Measurements from ENCODE around the gene GALNTL6.

Gene GALNTL6

DNA sequence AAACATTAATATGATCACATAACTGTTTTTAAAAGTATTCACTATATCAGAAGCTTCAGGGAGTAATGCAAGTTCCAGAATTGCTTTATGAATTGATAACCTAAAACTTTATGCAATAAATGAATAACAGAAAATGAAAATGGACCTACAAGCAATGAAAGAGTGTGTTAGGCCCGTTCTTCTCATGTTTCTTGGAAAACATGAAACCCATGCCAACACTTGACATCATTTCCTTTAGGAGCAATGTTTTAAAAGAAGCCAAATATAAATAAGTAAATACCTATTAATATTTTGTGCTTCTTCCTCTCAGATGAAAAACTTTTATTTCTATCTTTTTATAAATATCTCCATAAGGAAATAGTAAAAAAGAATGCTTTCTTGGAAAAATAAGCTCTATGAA lies 1232.4 kb downstream of the GALNTL6 start:
- no peak for DNase-seq

DNA sequence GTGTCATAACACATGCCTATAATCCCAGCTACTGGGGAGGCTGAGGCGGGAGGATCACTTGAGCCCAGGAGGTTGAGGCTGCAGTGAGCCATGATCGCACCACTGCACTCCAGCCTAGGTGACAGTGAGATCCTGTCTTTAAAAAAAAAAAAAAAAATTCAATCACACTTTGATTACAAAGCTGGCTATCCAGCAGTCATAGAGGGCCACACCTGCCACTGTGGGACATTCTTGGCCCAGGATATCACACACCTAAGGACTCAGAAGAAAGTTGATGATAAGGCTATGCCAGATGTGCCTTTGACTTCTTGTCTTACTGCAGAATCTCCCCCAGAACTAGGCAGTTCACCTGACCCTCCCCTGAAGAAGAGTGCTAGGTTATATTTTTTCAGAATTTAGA lies 1232.9 kb downstream of the GALNTL6 start:
- DNase-seq = no peak

DNA sequence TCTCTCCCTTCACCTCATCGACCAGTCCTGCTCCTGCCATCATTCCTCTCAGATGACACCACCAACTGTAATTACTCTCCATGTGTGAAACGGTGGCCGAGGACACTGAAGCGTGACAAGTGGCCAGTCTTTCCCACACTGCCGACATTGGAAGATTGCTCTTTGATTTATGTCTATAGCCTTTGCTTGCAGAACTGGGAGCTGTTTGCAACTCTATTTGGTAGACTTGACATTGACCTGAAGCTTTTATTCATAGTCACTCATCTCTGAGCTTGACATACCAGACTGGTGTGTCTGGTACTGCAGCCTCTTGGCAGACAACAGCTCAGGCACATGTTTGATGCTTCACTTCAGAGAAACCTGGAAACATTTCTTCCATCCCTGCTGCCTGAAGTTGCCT lies 1233.6 kb downstream of the GALNTL6 start:
- DNase-seq = no peak

DNA sequence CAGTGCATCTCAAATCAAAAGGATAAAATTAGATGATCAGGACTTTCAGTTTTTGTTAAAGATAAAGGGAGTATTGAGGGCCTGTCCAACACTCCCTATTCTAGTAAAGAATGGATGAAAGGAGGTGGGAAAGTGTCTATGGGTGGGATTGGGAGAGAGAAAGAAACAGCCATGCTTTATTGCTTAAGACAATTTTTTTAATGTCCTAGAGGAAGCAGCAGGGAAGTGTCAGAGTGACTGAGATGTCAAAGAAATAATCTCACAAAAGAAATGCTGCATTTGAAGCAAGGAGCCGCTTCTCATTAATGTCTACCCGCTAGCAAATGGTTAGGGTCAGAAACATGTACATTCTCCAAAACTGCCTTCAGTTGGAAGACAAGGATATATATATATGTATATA lies 1238.0 kb downstream of the GALNTL6 start:
- no peak for DNase-seq

DNA sequence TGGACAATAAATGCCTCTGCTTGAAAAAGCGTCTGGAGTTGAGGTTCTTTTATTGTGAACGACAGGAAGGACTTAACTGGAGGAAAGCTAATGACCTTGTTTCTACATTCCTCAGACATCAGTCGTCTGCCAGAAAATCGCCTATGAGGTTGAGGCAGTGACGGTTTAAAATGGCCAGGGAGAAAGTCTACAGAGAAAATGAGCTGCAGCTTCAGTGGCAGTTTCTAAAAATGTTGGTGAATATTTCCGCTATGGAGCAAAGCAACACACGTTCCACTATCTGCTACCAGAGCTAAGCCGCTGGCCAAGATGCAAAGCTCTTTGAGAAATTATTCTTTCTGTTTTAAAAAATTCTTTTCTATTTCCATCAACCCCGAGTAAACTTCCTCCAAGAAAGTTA lies 1238.5 kb downstream of the GALNTL6 start:
- peak; percentile 27 for DNase-seq

DNA sequence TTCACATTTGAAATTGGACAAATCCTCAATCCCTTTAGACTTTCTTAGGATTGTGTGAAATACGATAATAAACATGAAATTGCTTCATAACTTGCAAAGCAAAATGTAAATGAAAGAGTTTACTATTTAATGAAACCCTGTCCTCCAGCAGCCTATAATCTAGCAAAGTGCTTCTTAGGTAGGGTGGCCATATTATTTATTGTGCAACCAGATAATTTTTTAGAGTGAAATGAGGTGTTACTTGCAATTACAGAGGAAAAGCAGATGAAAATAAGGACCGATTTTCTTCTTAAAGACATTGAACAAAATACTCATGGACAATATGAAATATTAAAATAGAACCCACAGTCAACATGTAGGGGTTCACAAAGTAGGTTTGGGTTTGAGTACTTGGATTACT lies 1239.2 kb downstream of the GALNTL6 start:
- DNase-seq = no peak

DNA sequence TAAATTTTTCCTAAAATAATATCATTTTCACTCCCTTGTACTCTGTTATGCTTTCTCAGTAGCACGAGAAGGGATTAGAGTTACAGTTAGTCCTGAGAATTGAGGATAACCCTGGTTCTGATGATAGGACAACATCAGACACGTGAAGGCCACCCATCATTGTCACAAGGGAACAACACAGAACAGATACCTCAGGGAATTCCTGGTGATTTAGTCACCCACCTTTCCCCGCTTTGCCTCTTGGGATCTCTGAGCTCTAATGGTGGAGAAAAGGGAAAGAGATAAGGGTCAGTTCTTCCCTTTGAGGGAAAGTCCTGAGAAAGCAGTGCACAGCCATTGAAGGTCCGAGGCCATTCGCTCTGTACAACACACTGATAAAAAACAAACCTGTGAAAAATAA lies 1243.1 kb downstream of the GALNTL6 start:
- no peak for DNase-seq

DNA sequence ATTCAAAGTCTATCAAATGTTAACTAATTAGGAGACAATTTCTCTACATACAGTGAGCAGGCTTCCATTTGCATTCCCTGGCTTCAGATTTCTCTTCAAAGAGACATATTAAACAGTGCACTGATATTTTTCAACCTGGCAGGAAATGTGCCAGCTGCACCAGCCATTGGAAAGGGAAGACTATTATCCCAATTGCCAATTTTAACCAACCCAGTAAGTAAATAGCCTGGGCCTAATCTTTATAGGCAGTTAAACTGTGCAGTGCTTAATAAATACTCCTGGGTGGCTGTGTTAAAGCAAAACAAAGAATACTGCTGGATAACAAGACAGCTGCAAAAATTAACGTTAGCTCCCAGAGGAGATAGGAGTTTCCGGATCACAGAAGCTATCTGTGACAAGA lies 1243.5 kb downstream of the GALNTL6 start:
- no peak for DNase-seq

DNA sequence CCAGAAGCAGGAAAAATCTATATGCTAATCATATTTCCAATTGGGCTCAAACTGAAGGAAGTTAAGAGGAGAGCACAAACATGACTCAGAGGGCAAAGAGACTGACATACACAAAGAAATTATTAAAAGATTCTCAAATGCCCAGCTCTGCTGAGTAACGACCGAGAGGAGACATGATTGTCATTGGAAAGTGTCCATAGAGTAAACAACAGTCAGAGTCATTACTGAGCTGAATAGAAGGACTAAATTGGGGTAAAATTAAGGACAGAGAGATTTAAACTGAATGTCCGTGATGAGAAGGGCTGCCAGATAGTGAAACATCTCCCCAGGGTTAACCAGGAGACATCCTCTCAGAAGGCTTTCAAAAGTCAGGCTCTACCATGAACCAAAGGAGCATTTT lies 1244.2 kb downstream of the GALNTL6 start:
- DNase-seq = peak; percentile 10

DNA sequence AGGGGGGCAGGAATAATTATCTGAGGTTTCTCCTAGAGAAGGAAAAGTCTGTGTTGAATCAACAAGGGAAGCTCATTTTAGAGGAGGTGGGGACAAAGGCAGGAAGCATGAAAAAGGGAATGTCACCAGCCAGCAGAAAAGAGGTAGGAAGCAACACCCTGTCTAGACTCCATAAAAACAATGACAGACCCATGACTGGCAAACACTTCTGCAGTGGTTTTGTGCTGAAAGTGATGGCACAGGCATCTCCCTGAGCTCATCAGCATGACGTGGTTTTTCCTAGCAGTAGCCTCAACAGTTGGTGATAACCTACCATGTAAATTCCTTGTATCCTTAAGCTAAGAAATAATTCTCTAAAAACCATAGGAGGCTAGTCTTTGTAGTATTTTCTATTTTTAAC lies 1244.7 kb downstream of the GALNTL6 start:
- peak; percentile 29 for DNase-seq

DNA sequence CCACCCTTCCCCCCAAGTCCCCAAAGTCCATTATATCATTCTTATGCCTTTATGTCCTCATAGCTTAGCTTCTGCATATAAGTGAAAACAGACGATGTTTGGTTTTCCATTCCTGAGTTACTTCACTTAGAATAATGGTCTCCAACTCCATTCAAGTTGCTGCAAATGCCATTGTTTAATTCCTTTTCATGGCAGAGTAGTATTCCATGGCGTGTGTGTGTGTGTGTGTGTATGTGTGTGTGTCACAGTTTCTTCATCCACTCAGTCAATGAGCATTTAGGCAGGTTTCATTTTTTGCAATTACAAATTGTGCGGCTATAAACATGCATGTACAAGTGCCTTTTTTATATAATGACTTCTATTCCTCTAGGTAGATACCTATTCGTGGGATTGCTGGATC lies 1248.0 kb downstream of the GALNTL6 start:
- no peak for DNase-seq

DNA sequence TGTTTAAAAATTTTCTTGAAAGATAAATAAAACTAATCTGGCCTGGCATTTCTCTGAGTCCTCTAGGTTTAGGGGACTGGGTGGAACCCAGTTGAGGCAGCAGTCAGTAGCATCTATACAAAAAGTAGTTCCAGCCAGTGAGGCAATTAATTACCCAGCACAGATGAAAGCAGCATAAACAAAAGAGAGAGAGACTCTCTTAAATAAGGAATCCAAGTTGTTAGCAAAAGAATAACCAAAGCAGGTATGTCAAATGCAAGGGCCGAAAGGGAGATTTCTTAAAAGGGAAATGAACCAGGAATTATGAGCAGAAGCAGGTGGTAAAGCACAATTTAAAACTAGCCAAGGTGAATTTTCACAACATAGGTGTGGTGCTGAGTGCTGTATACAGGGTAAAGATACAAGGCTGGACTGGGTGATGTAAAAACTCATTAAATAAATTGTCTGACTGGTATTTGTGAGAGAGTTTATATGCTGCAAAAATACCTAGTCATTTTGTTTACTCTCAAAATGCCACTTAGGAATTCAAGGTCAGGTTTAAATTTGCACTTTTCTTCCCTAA lies 1260.8 kb downstream of the GALNTL6 start:
- no peak for DNase-seq

DNA sequence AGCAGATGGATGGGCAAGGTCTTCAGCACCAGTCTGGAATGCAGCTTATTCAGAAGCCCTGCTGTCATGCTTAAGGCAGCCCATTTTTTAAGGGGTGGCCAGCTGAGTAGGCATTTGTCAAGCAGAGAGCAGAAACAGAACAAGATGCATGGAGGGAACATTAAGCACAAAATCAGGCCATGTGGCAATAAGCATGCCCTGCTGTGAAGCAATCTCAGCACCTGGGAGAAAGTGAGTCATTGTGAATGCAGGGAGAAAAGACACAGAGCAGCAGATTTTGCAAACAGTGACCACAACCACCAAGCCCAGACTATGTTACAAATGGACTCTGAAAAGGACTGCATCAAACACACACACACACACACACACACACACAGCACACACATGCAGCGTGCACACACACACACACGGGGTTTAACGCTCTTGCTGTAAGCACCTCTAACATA lies 1261.3 kb downstream of the GALNTL6 start:
- DNase-seq = peak; percentile 84

DNA sequence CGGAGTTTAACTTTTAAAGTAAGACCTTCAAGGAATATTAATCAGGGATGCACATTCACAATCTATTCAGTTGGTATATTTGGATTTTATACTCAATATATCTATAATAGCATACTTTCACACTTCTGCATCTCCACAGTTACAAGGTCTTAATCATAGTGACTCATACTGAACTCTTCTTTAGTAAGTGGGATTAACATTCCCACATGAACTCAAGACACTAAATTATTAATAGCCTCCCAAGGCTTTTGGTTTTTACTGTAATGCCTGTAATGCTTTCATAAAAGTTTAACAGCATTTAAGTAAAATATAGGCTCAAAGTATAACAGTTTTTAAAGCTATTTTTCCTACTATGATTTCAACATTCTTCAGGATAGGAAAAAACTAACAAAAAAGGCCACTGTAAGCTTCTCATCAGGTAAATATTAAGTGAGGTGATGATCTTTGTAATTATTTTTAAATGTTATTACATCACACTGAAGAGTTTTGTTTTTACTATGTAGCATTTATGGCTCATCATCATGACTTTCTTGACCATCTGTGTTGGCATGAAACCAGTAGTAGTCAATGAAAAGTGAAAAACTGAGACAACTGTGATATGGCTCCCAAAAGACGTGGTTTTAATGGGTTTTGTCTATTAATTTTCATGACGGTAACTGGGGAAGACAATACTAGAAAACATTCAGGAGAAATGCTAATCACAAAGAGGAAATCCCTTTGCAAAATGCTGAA lies 1263.9 kb downstream of the GALNTL6 start:
- peak; percentile 72 for DNase-seq

DNA sequence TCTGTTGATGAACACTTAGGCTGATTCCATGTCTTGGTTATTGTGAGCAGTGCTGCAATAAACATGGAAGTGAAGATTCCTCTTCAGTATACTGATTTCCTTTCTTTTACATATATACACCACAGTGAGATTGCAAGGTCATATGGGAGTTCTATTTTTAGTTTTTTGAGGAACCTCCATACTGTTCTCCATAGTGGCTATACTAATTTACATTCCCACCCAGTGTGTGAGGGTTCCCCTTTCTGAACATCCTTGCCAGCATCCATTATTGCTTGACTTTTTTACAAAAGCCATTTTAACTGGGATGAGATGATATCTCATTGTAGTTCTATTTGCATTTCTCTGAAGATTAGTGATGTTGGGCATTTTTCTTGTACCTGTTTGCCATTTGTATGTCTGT lies 1274.9 kb downstream of the GALNTL6 start:
- DNase-seq = no peak

All from HCEC 1CT (cell line).